Spleen (tissue), 7 donors: ENCODE data around the gene ORAI3.
A peak's percentile ranks its signal among the peaks of the same experiment; 100 is the strongest.

Experiments used
- POLR2AphosphoS5 ChIP-seq, 3 donors: sonication (generic); formaldehyde crosslinking; IDR thresholded peaks; one replicate each; pipeline ENCODE4 v1.5.1; 2017; ENCODE audit warnings: antibody characterized with exemption in 3 of 3
- TF ChIP-seq, protein P1 (sequence below), 11 experiments: fragments of 200-600 bp in 7 of 11; fragments of 450-650 bp in 4 of 11; sonication (generic) in 4 of 11; IDR thresholded peaks in 8 of 11; conservative IDR thresholded peaks in 3 of 11; 1 replicate in 7 of 11; 2 replicates in 4 of 11; pipeline versions ENCODE4 v1.4.0 to v1.8.0; 2016 to 2021; ENCODE audit warnings: antibody characterized with exemption in 11 of 11, inconsistent platforms in 4 of 11, mild to moderate bottlenecking in 1 of 11
- donor health status: DM: no; HTN: no; CAD: no; lungs with moderate emphysema.
- donor health status: DM: no; HTN: no; CAD: no.
- donor health status: DM: no; HTN: no; CAD: no.

DNA sequence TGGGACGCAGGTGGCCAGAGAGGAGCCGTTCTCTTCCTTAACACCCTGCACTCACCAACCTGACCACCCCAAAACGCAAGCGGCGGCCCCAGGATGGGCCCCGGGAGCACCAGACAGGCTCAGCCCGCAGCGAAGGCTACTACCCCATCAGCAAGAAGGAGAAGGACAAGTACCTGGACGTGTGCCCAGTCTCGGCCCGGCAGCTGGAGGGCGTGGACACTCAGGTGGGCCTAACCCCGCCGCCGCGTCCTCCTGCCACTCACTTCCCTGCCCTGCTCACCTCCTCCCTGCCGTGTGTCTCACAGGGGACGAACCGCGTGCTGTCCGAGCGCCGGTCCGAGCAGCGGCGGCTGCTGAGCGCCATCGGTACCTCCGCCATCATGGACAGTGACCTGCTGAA lies 31.6 kb downstream of the ORAI3 start:
- TF ChIP-seq, protein P1, sequence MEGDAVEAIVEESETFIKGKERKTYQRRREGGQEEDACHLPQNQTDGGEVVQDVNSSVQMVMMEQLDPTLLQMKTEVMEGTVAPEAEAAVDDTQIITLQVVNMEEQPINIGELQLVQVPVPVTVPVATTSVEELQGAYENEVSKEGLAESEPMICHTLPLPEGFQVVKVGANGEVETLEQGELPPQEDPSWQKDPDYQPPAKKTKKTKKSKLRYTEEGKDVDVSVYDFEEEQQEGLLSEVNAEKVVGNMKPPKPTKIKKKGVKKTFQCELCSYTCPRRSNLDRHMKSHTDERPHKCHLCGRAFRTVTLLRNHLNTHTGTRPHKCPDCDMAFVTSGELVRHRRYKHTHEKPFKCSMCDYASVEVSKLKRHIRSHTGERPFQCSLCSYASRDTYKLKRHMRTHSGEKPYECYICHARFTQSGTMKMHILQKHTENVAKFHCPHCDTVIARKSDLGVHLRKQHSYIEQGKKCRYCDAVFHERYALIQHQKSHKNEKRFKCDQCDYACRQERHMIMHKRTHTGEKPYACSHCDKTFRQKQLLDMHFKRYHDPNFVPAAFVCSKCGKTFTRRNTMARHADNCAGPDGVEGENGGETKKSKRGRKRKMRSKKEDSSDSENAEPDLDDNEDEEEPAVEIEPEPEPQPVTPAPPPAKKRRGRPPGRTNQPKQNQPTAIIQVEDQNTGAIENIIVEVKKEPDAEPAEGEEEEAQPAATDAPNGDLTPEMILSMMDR (IDR thresholded peaks at IDR 0.05 in 8 of 11, conservative IDR thresholded peaks at IDR 0.05 in 3 of 11) = no peak
- TF ChIP-seq POLR2AphosphoS5 (IDR thresholded peaks at IDR 0.05) = peak in 2 of 3 donors; percentile 8 to 59
